Activated B cell treated with CpG ODN at 0.5 μM for 24 hours (primary cell): ENCODE data around the gene ITGB6. TPM values are rescaled to one million over a fixed set of nuclear protein-coding genes. Genes with fewer than 3 reads are reported as not detected.

Experiments used
- ATAC-seq: fragments of 200-7000 bp; cut with Tn5 transposase; one replicate; pipeline ENCODE4 v1.10.0; 2021; ENCODE audit warnings: low read depth, mild to moderate bottlenecking, moderate library complexity
- CTCF ChIA-PET: fragments of 350-600 bp; sonication (Branson Sonifier 250); formaldehyde crosslinking; loops from one replicate; lab custom pipeline; 2021; ENCODE audit warnings: antibody characterized with exemption; lab: Charles Lee
- POLR2A ChIA-PET: fragments of 350-600 bp; sonication (Branson Sonifier 250); formaldehyde crosslinking; loops from one replicate; lab custom pipeline; 2021; ENCODE audit warnings: antibody characterized with exemption; lab: Charles Lee
- DNase-seq: peaks from one replicate; pipeline ENCODE4 v3.0.0; 2022
- H3K27ac Mint-ChIP-seq: one replicate; pipeline ENCODE4 v1.8.0; 2020; ENCODE audit warnings: mixed read lengths
- H3K27me3 Mint-ChIP-seq: one replicate; pipeline ENCODE4 v1.8.0; 2021; ENCODE audit warnings: mixed read lengths
- H3K36me3 Mint-ChIP-seq: one replicate; pipeline ENCODE4 v1.8.0; 2021; ENCODE audit warnings: low read depth, mixed read lengths
- H3K4me1 Mint-ChIP-seq: one replicate; pipeline ENCODE4 v1.8.0; 2021; ENCODE audit warnings: mixed read lengths
- H3K4me3 Mint-ChIP-seq: one replicate; pipeline ENCODE4 v1.8.0; 2020; ENCODE audit warnings: mild to moderate bottlenecking, mixed read lengths
- H3K9me3 Mint-ChIP-seq: one replicate; pipeline ENCODE4 v1.8.0; 2020; ENCODE audit warnings: mixed read lengths
- CTCF ChIP-seq: fragments of 200-600 bp; IDR thresholded peaks from one replicate; pipeline ENCODE4 v1.8.0; 2022; ENCODE audit warnings: antibody characterized with exemption, mild to moderate bottlenecking
- intact Hi-C: fragments of 100-400 bp; cut with micrococcal nuclease; formaldehyde crosslinking; loops from one replicate; pipeline ENCODE4 v1.15.1; 2024
- total RNA-seq: library from RNA; stranded (reverse); gene quantifications from 2 replicates; pipeline ENCODE4 v1.2.3, GENCODE V29; 2022

ITGB6 gene, protein sequence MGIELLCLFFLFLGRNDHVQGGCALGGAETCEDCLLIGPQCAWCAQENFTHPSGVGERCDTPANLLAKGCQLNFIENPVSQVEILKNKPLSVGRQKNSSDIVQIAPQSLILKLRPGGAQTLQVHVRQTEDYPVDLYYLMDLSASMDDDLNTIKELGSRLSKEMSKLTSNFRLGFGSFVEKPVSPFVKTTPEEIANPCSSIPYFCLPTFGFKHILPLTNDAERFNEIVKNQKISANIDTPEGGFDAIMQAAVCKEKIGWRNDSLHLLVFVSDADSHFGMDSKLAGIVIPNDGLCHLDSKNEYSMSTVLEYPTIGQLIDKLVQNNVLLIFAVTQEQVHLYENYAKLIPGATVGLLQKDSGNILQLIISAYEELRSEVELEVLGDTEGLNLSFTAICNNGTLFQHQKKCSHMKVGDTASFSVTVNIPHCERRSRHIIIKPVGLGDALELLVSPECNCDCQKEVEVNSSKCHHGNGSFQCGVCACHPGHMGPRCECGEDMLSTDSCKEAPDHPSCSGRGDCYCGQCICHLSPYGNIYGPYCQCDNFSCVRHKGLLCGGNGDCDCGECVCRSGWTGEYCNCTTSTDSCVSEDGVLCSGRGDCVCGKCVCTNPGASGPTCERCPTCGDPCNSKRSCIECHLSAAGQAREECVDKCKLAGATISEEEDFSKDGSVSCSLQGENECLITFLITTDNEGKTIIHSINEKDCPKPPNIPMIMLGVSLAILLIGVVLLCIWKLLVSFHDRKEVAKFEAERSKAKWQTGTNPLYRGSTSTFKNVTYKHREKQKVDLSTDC
- not detected in 2 replicates for total RNA-seq

DNA sequence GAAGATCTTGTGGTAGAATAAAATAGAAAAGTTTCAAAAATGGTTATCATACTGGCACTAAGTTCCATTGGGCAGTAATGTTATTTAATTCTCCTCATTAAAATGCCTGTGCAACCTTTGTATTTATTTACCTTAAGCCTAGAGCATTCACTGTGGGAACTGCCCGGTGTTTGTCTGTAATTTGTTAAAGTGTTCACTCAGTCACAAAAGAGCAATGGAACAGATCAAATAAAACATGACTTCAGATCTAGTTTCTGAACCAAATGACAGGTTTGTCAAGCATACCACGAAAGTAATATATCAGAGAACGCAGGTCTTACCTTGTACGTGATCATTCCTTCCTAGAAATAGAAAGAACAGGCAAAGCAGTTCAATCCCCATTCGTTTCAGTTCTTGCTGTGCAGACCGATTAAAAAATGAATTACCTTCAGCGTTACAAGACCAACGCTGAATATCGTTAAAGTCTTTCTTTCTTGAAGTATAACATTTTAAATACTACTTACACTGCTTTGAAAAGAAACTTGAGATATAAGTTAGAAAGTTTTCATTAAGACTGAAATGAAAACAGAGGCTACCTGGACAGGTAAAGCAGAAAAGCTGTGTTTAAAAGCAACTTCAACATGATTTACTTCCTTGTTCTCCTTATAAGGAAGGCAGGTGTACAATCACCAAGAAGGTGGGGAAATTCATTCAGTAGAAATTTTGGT lies at the start of gene ITGB6:
Gene ITGB6, minus strand, starts transcription at position 590 of the 707 bp plus-strand sequence. Its CDS starts 209 bp downstream, at position 381.
- Mint-ChIP-seq H3K27ac (no peak within 1 kb of the TSS), H3K36me3 (no peaks in the 10 kb centered on the region), H3K4me1 (peaks cover 3% of the 10 kb centered on the region), H3K9me3 (no peaks in the 10 kb centered on the region), H3K4me3 (no peak within 1 kb of the TSS), H3K27me3 (no peaks in the 10 kb centered on the region)
- no peak for TF ChIP-seq CTCF
- POLR2A ChIA-PET, result no interaction called here
- CTCF ChIA-PET, result no interaction called here
- DNase-seq, result no peak
- ATAC-seq, result no peak
- intact Hi-C loops, result loop anchor here (10.0 kb wide), 1 partner anchor 325 kb away; no protein-coding TSS in a partner anchor

DNA sequence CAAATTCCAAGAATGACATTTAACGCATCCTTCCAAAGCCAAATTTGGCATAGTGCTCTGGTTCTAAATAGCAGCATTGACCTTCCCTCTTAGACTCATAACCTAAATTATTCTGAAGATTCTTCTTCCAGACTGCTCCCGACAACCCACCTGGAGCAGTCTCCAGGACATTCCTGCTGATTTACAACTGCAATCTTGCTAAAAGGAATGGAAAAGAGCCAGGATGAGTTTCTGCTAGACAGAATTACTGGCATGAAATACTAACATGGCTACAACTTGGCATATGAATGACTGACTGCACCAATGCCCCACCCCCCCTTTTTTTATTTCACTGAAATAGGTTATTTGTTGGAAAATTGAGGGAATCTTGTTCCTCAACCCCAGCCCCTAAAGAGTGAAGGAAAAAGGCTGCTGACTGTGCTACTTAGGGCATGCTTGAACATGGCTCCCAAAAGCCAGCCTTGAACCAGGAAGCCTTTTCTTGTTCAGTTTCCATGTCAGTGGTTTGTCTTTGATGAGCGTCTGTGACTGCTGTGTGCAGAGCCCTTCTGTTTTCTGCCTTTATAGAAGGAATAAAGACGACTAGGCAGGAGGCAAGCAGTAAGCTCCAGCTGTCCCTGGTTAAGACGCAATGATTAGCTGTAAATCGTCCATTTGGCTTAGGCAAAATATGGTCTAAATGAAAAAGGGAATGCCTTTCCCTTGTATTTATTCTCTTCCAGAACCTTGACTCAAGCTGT lies 47.4 kb upstream of the ITGB6 start:
- TF ChIP-seq CTCF, result no peak
- POLR2A ChIA-PET, result no interaction called here
- H3K9me3 Mint-ChIP-seq, result no peaks in the 10 kb centered on the region

GRCh38 chr2:160246356-160246755 lies 46.3 kb upstream of the ITGB6 start:
- ChIA-PET CTCF (no interaction called here), POLR2A (no interaction called here)
- Mint-ChIP-seq H3K27ac (no peak overlapping the region), H3K4me1 (no peaks in the 10 kb centered on the region), H3K4me3 (no peak overlapping the region), H3K36me3 (no peaks in the 10 kb centered on the region), H3K27me3 (no peaks in the 10 kb centered on the region), H3K9me3 (no peaks in the 10 kb centered on the region)
- intact Hi-C loops, result no loop called here
- no peak for DNase-seq
- no peak for ATAC-seq
- TF ChIP-seq CTCF, result no peak

More for the DNA sequence above, 47.4 kb upstream of the ITGB6 start:
- CTCF ChIA-PET, result interaction anchor here (0.6 kb wide), 1 partner anchor 1477 kb away, joined by 3 read pairs; no protein-coding TSS in a partner anchor
- peaks cover 3% of the 10 kb centered on the region for H3K4me1 Mint-ChIP-seq
- no peaks in the 10 kb centered on the region for H3K36me3 Mint-ChIP-seq
- no peak for DNase-seq
- no peak overlapping the region for H3K4me3 Mint-ChIP-seq
- ATAC-seq, result no peak
- H3K27me3 Mint-ChIP-seq, result no peaks in the 10 kb centered on the region
- intact Hi-C loops, result no loop called here
- no peak overlapping the region for H3K27ac Mint-ChIP-seq

DNA sequence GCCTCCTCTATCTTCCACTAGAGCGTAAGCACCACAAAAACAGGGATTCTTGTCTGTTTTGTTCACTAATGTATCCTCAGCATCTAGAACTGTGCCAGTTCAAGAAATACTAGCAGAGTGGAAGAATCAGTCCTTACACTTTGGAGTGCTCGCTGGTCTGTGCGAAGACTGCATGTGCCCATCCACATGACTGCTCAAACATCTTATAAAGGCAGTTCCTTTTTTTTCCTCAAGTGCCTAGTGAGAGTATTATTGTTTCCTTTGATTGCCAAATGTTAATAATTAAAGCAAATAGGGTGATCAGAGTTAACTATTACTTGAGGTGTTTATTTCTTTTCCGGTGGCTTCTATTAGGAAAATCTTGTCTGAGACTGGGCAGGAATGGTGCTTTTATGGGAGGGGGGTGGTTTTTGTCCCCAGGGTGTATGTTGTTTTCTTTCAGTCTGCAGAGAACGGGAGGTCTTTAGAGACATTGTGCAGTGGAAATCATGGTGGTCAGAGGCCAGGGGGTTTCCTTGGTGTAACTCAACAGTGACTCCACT lies 45.6 kb upstream of the ITGB6 start:
- Mint-ChIP-seq H3K4me1 (no peaks in the 10 kb centered on the region), H3K36me3 (no peaks in the 10 kb centered on the region), H3K4me3 (no peak overlapping the region), H3K9me3 (no peaks in the 10 kb centered on the region), H3K27me3 (no peaks in the 10 kb centered on the region), H3K27ac (no peak overlapping the region)
- ChIA-PET CTCF (no interaction called here), POLR2A (no interaction called here)
- DNase-seq, result no peak
- no peak for ATAC-seq
- intact Hi-C loops, result no loop called here
- no peak for TF ChIP-seq CTCF
